Tibial nerve (tissue), 3 donors: ENCODE measurements around the gene SMCO2.

ENCODE experiments used
- POLR2A ChIP-seq, 2 donors: fragments of 450-650 bp; IDR thresholded peaks; one replicate each; pipeline ENCODE4 v1.6.1; 2017; ENCODE audit warnings: antibody characterized with exemption in 2 of 2, mild to moderate bottlenecking in 2 of 2, moderate library complexity in 2 of 2
- TF ChIP-seq, protein P1 (sequence below), 5 experiments: fragments of 200-600 bp in 3 of 5; fragments of 450-650 bp in 2 of 5; sonication (generic) in 3 of 5; IDR thresholded peaks; one replicate each; pipeline ENCODE4 v1.5.1; 2016 to 2019; ENCODE audit warnings: antibody characterized with exemption in 5 of 5, mild to moderate bottlenecking in 3 of 5, moderate library complexity in 2 of 5

DNA sequence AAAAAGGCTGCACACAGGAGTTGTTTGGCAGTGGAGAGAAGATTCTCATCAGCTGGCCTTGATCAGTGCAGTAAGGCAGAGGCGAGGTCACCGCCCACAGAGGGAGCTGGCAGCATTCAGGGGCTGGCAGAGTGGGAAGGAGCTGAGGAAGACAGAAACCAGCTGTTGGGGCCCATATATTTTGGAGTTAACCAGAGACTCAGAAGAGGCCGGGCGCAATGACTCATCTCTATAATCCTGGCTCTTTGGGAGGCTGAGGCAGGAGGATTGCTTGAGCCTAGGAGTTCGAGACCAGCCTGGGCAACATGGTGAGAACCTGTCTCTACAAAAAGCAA, 17.7 kb downstream of the SMCO2 start:
- TF ChIP-seq, protein P1, sequence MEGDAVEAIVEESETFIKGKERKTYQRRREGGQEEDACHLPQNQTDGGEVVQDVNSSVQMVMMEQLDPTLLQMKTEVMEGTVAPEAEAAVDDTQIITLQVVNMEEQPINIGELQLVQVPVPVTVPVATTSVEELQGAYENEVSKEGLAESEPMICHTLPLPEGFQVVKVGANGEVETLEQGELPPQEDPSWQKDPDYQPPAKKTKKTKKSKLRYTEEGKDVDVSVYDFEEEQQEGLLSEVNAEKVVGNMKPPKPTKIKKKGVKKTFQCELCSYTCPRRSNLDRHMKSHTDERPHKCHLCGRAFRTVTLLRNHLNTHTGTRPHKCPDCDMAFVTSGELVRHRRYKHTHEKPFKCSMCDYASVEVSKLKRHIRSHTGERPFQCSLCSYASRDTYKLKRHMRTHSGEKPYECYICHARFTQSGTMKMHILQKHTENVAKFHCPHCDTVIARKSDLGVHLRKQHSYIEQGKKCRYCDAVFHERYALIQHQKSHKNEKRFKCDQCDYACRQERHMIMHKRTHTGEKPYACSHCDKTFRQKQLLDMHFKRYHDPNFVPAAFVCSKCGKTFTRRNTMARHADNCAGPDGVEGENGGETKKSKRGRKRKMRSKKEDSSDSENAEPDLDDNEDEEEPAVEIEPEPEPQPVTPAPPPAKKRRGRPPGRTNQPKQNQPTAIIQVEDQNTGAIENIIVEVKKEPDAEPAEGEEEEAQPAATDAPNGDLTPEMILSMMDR (IDR thresholded peaks at IDR 0.05), result no peak
- no peak for TF ChIP-seq POLR2A (IDR thresholded peaks at IDR 0.05)
